ENCODE measurements around the gene MTERF4. TPM values are rescaled to one million over a fixed set of nuclear protein-coding genes. Genes with fewer than 3 reads are reported as not detected.

MTERF4 gene
- total and polyA plus RNA-seq, 2 of the 8 experiments (the other 6 are each of a cell fraction or from before 2014, with no cell fraction given): 25.9 to 28.5 TPM

GRCh38 chr2:241135737-241136136 lies 33.6 kb upstream of the MTERF4 start (continued):
- TF ChIP-seq, protein P1, sequence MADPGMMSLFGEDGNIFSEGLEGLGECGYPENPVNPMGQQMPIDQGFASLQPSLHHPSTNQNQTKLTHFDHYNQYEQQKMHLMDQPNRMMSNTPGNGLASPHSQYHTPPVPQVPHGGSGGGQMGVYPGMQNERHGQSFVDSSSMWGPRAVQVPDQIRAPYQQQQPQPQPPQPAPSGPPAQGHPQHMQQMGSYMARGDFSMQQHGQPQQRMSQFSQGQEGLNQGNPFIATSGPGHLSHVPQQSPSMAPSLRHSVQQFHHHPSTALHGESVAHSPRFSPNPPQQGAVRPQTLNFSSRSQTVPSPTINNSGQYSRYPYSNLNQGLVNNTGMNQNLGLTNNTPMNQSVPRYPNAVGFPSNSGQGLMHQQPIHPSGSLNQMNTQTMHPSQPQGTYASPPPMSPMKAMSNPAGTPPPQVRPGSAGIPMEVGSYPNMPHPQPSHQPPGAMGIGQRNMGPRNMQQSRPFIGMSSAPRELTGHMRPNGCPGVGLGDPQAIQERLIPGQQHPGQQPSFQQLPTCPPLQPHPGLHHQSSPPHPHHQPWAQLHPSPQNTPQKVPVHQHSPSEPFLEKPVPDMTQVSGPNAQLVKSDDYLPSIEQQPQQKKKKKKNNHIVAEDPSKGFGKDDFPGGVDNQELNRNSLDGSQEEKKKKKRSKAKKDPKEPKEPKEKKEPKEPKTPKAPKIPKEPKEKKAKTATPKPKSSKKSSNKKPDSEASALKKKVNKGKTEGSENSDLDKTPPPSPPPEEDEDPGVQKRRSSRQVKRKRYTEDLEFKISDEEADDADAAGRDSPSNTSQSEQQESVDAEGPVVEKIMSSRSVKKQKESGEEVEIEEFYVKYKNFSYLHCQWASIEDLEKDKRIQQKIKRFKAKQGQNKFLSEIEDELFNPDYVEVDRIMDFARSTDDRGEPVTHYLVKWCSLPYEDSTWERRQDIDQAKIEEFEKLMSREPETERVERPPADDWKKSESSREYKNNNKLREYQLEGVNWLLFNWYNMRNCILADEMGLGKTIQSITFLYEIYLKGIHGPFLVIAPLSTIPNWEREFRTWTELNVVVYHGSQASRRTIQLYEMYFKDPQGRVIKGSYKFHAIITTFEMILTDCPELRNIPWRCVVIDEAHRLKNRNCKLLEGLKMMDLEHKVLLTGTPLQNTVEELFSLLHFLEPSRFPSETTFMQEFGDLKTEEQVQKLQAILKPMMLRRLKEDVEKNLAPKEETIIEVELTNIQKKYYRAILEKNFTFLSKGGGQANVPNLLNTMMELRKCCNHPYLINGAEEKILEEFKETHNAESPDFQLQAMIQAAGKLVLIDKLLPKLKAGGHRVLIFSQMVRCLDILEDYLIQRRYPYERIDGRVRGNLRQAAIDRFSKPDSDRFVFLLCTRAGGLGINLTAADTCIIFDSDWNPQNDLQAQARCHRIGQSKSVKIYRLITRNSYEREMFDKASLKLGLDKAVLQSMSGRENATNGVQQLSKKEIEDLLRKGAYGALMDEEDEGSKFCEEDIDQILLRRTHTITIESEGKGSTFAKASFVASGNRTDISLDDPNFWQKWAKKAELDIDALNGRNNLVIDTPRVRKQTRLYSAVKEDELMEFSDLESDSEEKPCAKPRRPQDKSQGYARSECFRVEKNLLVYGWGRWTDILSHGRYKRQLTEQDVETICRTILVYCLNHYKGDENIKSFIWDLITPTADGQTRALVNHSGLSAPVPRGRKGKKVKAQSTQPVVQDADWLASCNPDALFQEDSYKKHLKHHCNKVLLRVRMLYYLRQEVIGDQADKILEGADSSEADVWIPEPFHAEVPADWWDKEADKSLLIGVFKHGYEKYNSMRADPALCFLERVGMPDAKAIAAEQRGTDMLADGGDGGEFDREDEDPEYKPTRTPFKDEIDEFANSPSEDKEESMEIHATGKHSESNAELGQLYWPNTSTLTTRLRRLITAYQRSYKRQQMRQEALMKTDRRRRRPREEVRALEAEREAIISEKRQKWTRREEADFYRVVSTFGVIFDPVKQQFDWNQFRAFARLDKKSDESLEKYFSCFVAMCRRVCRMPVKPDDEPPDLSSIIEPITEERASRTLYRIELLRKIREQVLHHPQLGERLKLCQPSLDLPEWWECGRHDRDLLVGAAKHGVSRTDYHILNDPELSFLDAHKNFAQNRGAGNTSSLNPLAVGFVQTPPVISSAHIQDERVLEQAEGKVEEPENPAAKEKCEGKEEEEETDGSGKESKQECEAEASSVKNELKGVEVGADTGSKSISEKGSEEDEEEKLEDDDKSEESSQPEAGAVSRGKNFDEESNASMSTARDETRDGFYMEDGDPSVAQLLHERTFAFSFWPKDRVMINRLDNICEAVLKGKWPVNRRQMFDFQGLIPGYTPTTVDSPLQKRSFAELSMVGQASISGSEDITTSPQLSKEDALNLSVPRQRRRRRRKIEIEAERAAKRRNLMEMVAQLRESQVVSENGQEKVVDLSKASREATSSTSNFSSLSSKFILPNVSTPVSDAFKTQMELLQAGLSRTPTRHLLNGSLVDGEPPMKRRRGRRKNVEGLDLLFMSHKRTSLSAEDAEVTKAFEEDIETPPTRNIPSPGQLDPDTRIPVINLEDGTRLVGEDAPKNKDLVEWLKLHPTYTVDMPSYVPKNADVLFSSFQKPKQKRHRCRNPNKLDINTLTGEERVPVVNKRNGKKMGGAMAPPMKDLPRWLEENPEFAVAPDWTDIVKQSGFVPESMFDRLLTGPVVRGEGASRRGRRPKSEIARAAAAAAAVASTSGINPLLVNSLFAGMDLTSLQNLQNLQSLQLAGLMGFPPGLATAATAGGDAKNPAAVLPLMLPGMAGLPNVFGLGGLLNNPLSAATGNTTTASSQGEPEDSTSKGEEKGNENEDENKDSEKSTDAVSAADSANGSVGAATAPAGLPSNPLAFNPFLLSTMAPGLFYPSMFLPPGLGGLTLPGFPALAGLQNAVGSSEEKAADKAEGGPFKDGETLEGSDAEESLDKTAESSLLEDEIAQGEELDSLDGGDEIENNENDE (IDR thresholded peaks at IDR 0.05; ENCODE audit: insufficient replicate concordance, low read length): no peak
- TF ChIP-seq CHD2 (IDR thresholded peaks at IDR 0.05; ENCODE audit: low read length) (no peak), RFX5 (IDR thresholded peaks at IDR 0.05; ENCODE audit: borderline replicate concordance, low read depth, low read length) (no peak), USF2 (IDR thresholded peaks at IDR 0.05; ENCODE audit: low read length) (no peak), SRF (IDR thresholded peaks at IDR 0.05; ENCODE audit: low read depth, low read length) (no peak)

Measured in H1 (cell line).